ENCODE data around the gene FCN2. TPM values are rescaled to one million over a fixed set of nuclear protein-coding genes. Genes with fewer than 3 reads are reported as not detected.

FCN2 gene
- total RNA-seq = not detected

DNA sequence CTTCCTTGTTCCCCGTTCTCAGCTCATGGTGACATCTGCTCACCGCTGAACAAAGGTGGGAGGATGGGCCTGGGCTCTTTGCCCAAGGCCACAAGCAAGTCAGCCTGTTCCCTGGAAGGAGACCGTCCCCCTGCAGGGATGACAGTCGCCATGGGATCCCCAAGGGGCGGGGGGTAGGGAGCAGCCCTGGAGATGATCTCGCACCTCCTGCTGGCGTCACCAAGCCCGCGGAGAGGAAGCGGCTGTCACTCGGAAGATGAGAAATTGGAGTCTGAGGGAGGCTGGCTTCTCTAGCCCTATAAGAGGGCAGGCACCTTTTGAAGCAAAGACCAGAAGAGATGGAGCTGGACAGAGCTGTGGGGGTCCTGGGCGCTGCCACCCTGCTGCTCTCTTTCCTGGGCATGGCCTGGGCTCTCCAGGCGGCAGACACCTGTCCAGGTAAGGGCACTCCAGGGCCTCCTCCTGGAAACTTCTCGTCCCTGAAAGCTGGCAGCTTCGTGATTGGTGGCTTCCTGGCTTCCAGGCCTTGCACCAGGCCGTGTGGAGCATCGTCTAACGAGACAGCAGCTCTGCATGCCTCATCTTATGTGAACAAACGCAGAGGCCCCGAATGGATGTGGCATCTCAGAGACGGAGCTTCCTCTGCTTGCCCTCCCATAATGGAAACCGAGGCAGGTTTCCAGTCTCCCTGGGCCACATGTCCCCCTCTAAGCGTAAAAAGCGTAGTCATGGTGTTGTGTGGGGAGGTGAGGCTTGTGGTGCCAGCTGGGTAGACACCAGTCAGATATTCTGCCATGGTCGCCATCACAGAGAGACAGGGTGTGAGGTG lies at the start of gene FCN2:
FCN2 (plus strand) TSS at position 327 of the 829 bp plus-strand sequence; CDS start at position 339, 12 bp downstream.

DNA sequence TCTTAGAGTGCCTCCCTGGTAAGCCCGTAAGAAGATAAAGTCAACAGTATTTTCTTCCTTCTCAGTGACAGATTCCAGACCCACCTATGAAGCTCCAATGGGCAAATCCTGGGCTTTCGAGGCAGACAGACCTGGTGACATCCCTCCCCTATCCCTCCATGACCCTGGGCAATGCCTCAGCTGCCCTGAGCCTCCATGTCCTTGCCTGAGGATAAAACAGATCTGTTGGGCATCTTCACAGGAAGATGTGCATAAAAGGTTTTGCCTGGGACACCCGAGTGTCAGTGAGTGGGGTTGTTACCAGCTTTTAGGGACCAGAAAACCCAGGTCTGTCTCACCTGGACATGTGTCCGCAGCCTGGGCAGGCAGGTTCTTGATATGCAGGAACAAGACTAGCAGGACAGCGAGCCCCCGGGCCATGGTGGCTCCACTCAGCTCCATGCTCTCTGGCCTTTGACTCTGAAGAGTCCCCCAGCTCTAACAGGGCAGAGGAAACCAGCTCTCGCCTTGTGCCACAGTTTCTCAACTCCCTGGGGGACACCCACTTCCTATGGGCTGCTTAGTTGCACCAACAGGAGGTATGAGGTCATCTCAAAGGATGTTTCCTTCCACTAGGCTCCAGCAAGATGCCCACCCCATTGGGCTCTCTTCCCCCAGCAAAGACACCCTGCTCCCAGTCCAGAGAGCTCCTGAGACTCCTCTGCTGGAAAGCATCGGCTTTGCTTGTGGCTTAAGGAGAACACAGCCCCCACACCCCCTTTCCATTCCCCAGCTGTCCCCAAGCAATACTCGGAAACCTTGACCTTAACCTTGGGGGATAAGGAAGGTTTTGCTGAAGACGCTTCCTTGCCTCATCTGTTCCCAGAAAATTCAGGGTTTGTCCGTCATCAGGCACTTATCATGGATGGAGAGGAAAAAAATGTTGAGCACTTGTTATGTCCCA lies 37.1 kb downstream of the FCN2 start, which contains the start of gene FCN1:
FCN1 (minus strand) TSS at position 482 of the 943 bp plus-strand sequence; CDS start at position 441, 41 bp downstream.

Small RNA genes within 50 kb of the gene (small RNA-seq; reads per million reads assigned to genes)
- gene AL603650.1 (not detected), gene MIR3689A (not detected), gene MIR3689B (not detected), gene MIR3689C (not detected), gene MIR3689D1 (not detected), gene MIR3689D2 (not detected), gene MIR3689E (not detected), gene MIR3689F (not detected)

Other genes with a start within 250 kb of the FCN2 start
- 6.9 TPM for gene COL5A1, start 239.0 kb upstream of the FCN2 start, total RNA-seq
- 1.8 TPM for gene FCN1, start 37.1 kb downstream of the FCN2 start, total RNA-seq
- 347 TPM for gene OLFM1, start 206.9 kb downstream of the FCN2 start, total RNA-seq

All from diencephalon (tissue), 1 donor.